T-cell (primary cell): Measurements from ENCODE around the gene SPOP. TPM values are rescaled to one million over a fixed set of nuclear protein-coding genes. Genes with fewer than 3 reads are reported as not detected.

Source experiments
- ATAC-seq, 4 experiments: fragments of 200-7000 bp in 3 of 4; fragments of 150-1000 bp in 1 of 4; cut with Tn5 transposase; replicated peaks in 1 of 4; 1 replicate in 3 of 4; 2 replicates in 1 of 4; pipeline ENCODE4 v1.10.0; 2021; ENCODE audit warnings: moderate library complexity in 3 of 4, mild to moderate bottlenecking in 2 of 4, moderate number of reproducible peaks in 1 of 4
- CTCF ChIA-PET, 2 donors: fragments of 300-600 bp; sonication (Branson Sonifier 250); formaldehyde crosslinking; loops; one replicate each; lab custom pipeline; 2022; ENCODE audit warnings: antibody characterized with exemption in 2 of 2; lab: Charles Lee
- POLR2A ChIA-PET, 2 donors: fragments of 300-600 bp; sonication (Branson Sonifier 250); formaldehyde crosslinking; loops; one replicate each; lab custom pipeline; 2022; ENCODE audit warnings: antibody characterized with exemption in 2 of 2; lab: Charles Lee
- DNase-seq, 35 experiments: peaks; one replicate each; pipeline versions ENCODE4 v3.0.0 to v3.0.0-alpha.2; 2013 to 2023
- H3K27ac ChIP-seq: one replicate; pipeline ENCODE4 v1.5.1; 2013; ENCODE audit warnings: low read length
- H3K27me3 ChIP-seq, 2 experiments: replicated peaks in 1 of 2; 1 replicate in 1 of 2; 2 replicates in 1 of 2; pipeline versions ENCODE4 v1.6.1 to v1.7.0; 2013; ENCODE audit warnings: low read length in 1 of 2, mixed read lengths in 1 of 2; ENCODE audit not compliant: control insufficient read depth in 2 of 2, insufficient read depth in 2 of 2; ENCODE audit errors: extremely low read depth in 1 of 2
- H3K36me3 ChIP-seq, 2 donors: 1 replicate in 1 of 2; 2 replicates in 1 of 2; pipeline versions ENCODE4 v1.6.1 to v1.7.0; 2013; ENCODE audit warnings: low read length in 1 of 2; ENCODE audit not compliant: control insufficient read depth in 2 of 2, insufficient read depth in 1 of 2; ENCODE audit errors: extremely low read depth in 1 of 2
- H3K4me1 ChIP-seq, 2 experiments: 1 replicate in 1 of 2; 2 replicates in 1 of 2; pipeline versions ENCODE4 v1.6.1 to v1.7.0; 2013; ENCODE audit warnings: low read length in 2 of 2, mixed read lengths in 1 of 2; ENCODE audit not compliant: insufficient read depth in 2 of 2, control insufficient read depth in 1 of 2; ENCODE audit errors: extremely low read depth in 1 of 2
- H3K4me3 ChIP-seq, 2 donors: 1 replicate in 1 of 2; 2 replicates in 1 of 2; pipeline versions ENCODE4 v1.5.1 to v1.7.0; 2013; ENCODE audit warnings: mild to moderate bottlenecking in 2 of 2, low read length in 1 of 2, moderate library complexity in 1 of 2; ENCODE audit not compliant: control insufficient read depth in 1 of 2; ENCODE audit errors: extremely low read depth in 1 of 2
- H3K9me3 ChIP-seq: 2 replicates; pipeline ENCODE4 v1.7.0; 2013
- H3K27ac Mint-ChIP-seq, 2 donors: one replicate each; pipeline ENCODE4 v1.8.0; 2020 to 2021; ENCODE audit warnings: mild to moderate bottlenecking in 2 of 2, mixed read lengths in 2 of 2
- H3K27me3 Mint-ChIP-seq, 2 donors: one replicate each; pipeline ENCODE4 v1.8.0; 2021 to 2022; ENCODE audit warnings: mixed read lengths in 2 of 2
- H3K36me3 Mint-ChIP-seq: one replicate; pipeline ENCODE4 v1.8.0; 2021; ENCODE audit warnings: mixed read lengths
- H3K4me1 Mint-ChIP-seq, 3 donors: one replicate each; pipeline ENCODE4 v1.8.0; 2020 to 2022; ENCODE audit warnings: mixed read lengths in 3 of 3, mild to moderate bottlenecking in 1 of 3
- H3K4me3 Mint-ChIP-seq, 3 donors: one replicate each; pipeline ENCODE4 v1.8.0; 2020 to 2022; ENCODE audit warnings: mild to moderate bottlenecking in 3 of 3, mixed read lengths in 3 of 3, moderate library complexity in 3 of 3
- H3K9me3 Mint-ChIP-seq, 3 donors: one replicate each; pipeline ENCODE4 v1.8.0; 2020 to 2022; ENCODE audit warnings: mixed read lengths in 3 of 3
- WGBS: methylation state at CpG from one replicate; pipeline ENCODE4 v1.1.5; 2013; ENCODE audit warnings: missing lambda C conversion rate; ENCODE audit not compliant: insufficient coverage; 5-methylcytosine and 5-hydroxymethylcytosine counted together
- total RNA-seq, 35 experiments: library from RNA in 6 of 35; stranded (reverse) in 6 of 35; fragments of 120-200 nt in 1 of 35; gene quantifications; one replicate each; pipeline versions ENCODE4 v1.2.1 to v1.2.4 and lab custom pipeline; 2013 to 2026

Gene SPOP
- total RNA-seq, 5 donors from 2014 or later (not counting 1 experiment from before 2014, with no cell fraction given) = 67.1 to 80.4 (median 71.5) TPM

GRCh38 chr17:49603720-49604119 lies 74.2 kb downstream of the SPOP start:
- no peaks in the 10 kb centered on the region for H3K27me3 Mint-ChIP-seq
- Histone ChIP-seq H3K4me3 (no peak overlapping the region), H3K27ac (no peak overlapping the region), H3K9me3 (no peaks in the 10 kb centered on the region), H3K27me3 (no peaks in the 10 kb centered on the region), H3K4me1 (no peaks in the 10 kb centered on the region), H3K36me3 (peaks cover 10 to 93% of the 10 kb centered on the region in 2 donors)
- WGBS = 100% methylated on average over 1 of the region's 2 CpGs
- ChIA-PET CTCF (interaction anchor here in 1 of 2 donors (0.5 to 0.6 kb wide), 2 partner anchors 58 to 101 kb away, joined by 8 to 11 read pairs; no protein-coding TSS in a partner anchor), POLR2A (no interaction called here)
- no peaks in the 10 kb centered on the region for H3K4me1 Mint-ChIP-seq
- H3K9me3 Mint-ChIP-seq = no peaks in the 10 kb centered on the region
- no peak overlapping the region for H3K4me3 Mint-ChIP-seq
- peak overlapping the region in 1 of 2 donors; percentile 11 for H3K27ac Mint-ChIP-seq
- H3K36me3 Mint-ChIP-seq = peaks cover 67% of the 10 kb centered on the region
- no peak for DNase-seq
- no peak for ATAC-seq

- H3K9me3 ChIP-seq = no peaks in the 10 kb centered on the region
- WGBS = no CpG with 5 or more reads among the region's 3 CpGs
- peaks cover 10 to 93% of the 10 kb centered on the region in 2 donors for H3K36me3 ChIP-seq
- Mint-ChIP-seq H3K27ac (no peak overlapping the region), H3K4me3 (no peak overlapping the region), H3K27me3 (no peaks in the 10 kb centered on the region), H3K9me3 (no peaks in the 10 kb centered on the region), H3K4me1 (no peaks in the 10 kb centered on the region), H3K36me3 (peaks cover 72% of the 10 kb centered on the region)
- no peak for ATAC-seq
- no peaks in the 10 kb centered on the region for H3K27me3 ChIP-seq
- H3K27ac ChIP-seq = no peak overlapping the region
- H3K4me1 ChIP-seq = no peaks in the 10 kb centered on the region
- H3K4me3 ChIP-seq = no peak overlapping the region
- CTCF ChIA-PET = interaction anchor here in 1 of 2 donors (0.5 to 0.6 kb wide), 2 partner anchors 58 to 101 kb away, joined by 8 to 11 read pairs; no protein-coding TSS in a partner anchor
- POLR2A ChIA-PET = interaction anchor here in 1 of 2 donors (0.5 kb wide), 1 partner anchor 29 kb away, joined by 4 read pairs; no protein-coding TSS in a partner anchor
- no peak for DNase-seq
Measured at GRCh38 chr17:49603238-49603637, 74.7 kb downstream of the SPOP start.

GRCh38 chr17:49602783-49603182 lies 75.1 kb downstream of the SPOP start:
- Histone ChIP-seq H3K4me1 (no peaks in the 10 kb centered on the region), H3K27ac (no peak overlapping the region), H3K4me3 (no peak overlapping the region), H3K36me3 (peaks cover 13 to 93% of the 10 kb centered on the region in 2 donors), H3K9me3 (no peaks in the 10 kb centered on the region), H3K27me3 (no peaks in the 10 kb centered on the region)
- no peak for DNase-seq
- ChIA-PET POLR2A (interaction anchor here in 1 of 2 donors (0.5 kb wide), 1 partner anchor 28 kb away, joined by 4 read pairs; no protein-coding TSS in a partner anchor), CTCF (no interaction called here)
- no peak for ATAC-seq
- Mint-ChIP-seq H3K4me1 (no peaks in the 10 kb centered on the region), H3K36me3 (peaks cover 72% of the 10 kb centered on the region), H3K4me3 (no peak overlapping the region), H3K9me3 (no peaks in the 10 kb centered on the region), H3K27me3 (no peaks in the 10 kb centered on the region), H3K27ac (no peak overlapping the region)

- POLR2A ChIA-PET = no interaction called here
- H3K36me3 Mint-ChIP-seq = peaks cover 78% of the 10 kb centered on the region
Measured at GRCh38 chr17:49600949-49601348, 76.9 kb downstream of the SPOP start.

GRCh38 chr17:49598918-49599317 lies 79.0 kb downstream of the SPOP start:
- CTCF ChIA-PET = interaction anchor here in 1 of 2 donors (0.7 kb wide), 1 partner anchor 110 kb away, joined by 3 read pairs; no protein-coding TSS in a partner anchor
- Histone ChIP-seq H3K4me3 (no peak overlapping the region), H3K9me3 (no peaks in the 10 kb centered on the region), H3K36me3 (peaks cover 11 to 88% of the 10 kb centered on the region in 2 donors), H3K27me3 (no peaks in the 10 kb centered on the region), H3K27ac (no peak overlapping the region), H3K4me1 (no peaks in the 10 kb centered on the region)
- no peak overlapping the region for H3K27ac Mint-ChIP-seq
- no peak for ATAC-seq
- no peak overlapping the region for H3K4me3 Mint-ChIP-seq
- H3K4me1 Mint-ChIP-seq = no peaks in the 10 kb centered on the region
- 100% methylated on average over 1 of the region's 3 CpGs for WGBS
- no peak for DNase-seq
- POLR2A ChIA-PET = no interaction called here
- peaks cover 73% of the 10 kb centered on the region for H3K36me3 Mint-ChIP-seq
- H3K9me3 Mint-ChIP-seq = no peaks in the 10 kb centered on the region
- H3K27me3 Mint-ChIP-seq = no peaks in the 10 kb centered on the region

More at GRCh38 chr17:49600949-49601348, 76.9 kb downstream of the SPOP start:
- no peak overlapping the region for H3K27ac ChIP-seq
- ATAC-seq (no peak), DNase-seq (no peak)
- no peak overlapping the region for H3K27ac Mint-ChIP-seq
- H3K4me3 Mint-ChIP-seq = no peak overlapping the region
- no peaks in the 10 kb centered on the region for H3K9me3 ChIP-seq
- H3K4me1 Mint-ChIP-seq = no peaks in the 10 kb centered on the region
- H3K27me3 Mint-ChIP-seq = no peaks in the 10 kb centered on the region
- no peak overlapping the region for H3K4me3 ChIP-seq
- no peaks in the 10 kb centered on the region for H3K9me3 Mint-ChIP-seq
- no peaks in the 10 kb centered on the region for H3K27me3 ChIP-seq
- peaks cover 13 to 92% of the 10 kb centered on the region in 2 donors for H3K36me3 ChIP-seq
- CTCF ChIA-PET = no interaction called here
- no peaks in the 10 kb centered on the region for H3K4me1 ChIP-seq

GRCh38 chr17:49597928-49598655 lies 79.8 kb downstream of the SPOP start:
- Mint-ChIP-seq H3K4me1 (no peaks in the 10 kb centered on the region), H3K27me3 (no peaks in the 10 kb centered on the region), H3K27ac (no peak overlapping the region), H3K4me3 (no peak overlapping the region), H3K9me3 (no peaks in the 10 kb centered on the region), H3K36me3 (peaks cover 68% of the 10 kb centered on the region)
- no peak for ATAC-seq
- Histone ChIP-seq H3K4me3 (no peak overlapping the region), H3K36me3 (peaks cover 11 to 80% of the 10 kb centered on the region in 2 donors), H3K27ac (no peak overlapping the region), H3K27me3 (no peaks in the 10 kb centered on the region), H3K9me3 (no peaks in the 10 kb centered on the region), H3K4me1 (no peaks in the 10 kb centered on the region)
- WGBS = 80% methylated on average over 1 of the region's 8 CpGs
- ChIA-PET CTCF (interaction anchor here in 1 of 2 donors (0.7 to 1.1 kb wide), 2 partner anchors 41 to 111 kb away, joined by 3 read pairs; no protein-coding TSS in a partner anchor), POLR2A (interaction anchor here in 1 of 2 donors (0.6 kb wide), 1 partner anchor 88 kb away, joined by 4 read pairs; no protein-coding TSS in a partner anchor)
- DNase-seq = no peak
